H1 (cell line): ENCODE data around the gene TGIF1. TPM values are rescaled to one million over a fixed set of nuclear protein-coding genes. Genes with fewer than 3 reads are reported as not detected.

Experiments
- CTCF ChIA-PET: fragments of 300-600 bp; sonication (Branson Sonifier 250); formaldehyde crosslinking; loops from one replicate; lab custom pipeline; 2021; ENCODE audit not compliant: partially characterized antibody; lab: Charles Lee
- POLR2A ChIA-PET: fragments of 300-600 bp; sonication (Branson Sonifier 250); formaldehyde crosslinking; loops from one replicate; lab custom pipeline; 2021; ENCODE audit warnings: inconsistent platforms; ENCODE audit not compliant: partially characterized antibody; lab: Charles Lee
- DNase-seq, 2 experiments: peaks; one replicate each; pipeline versions ENCODE4 v3.0.0 to v3.0.0-alpha.2; 2010 to 2022; ENCODE audit warnings: low spot score in 2 of 2, low read depth in 1 of 2, mixed read lengths in 1 of 2
- FAIRE-seq: peaks from 2 replicates; lab custom pipeline; 2011; peaks lifted over from hg19 to GRCh38; lab: Jason Lieb, UNC
- H2AFZ ChIP-seq: 2 replicates; pipeline ENCODE4 v1.8.1; 2012; ENCODE audit warnings: low read length, inconsistent platforms
- H2AK5ac ChIP-seq: 2 replicates; pipeline ENCODE4 v1.6.1; 2013; ENCODE audit warnings: low read depth, low read length
- H2BK120ac ChIP-seq: replicated peaks from 2 replicates; pipeline ENCODE3; 2013; ENCODE audit warnings: low read depth, low read length, inconsistent platforms
- H2BK12ac ChIP-seq: 2 replicates; pipeline ENCODE4 v1.6.1; 2013; ENCODE audit warnings: low read depth, low read length
- H2BK15ac ChIP-seq: 2 replicates; pipeline ENCODE4 v1.6.1; 2013; ENCODE audit warnings: low read length
- H2BK20ac ChIP-seq: 2 replicates; pipeline ENCODE4 v1.6.1; 2013; ENCODE audit warnings: low read length
- H2BK5ac ChIP-seq: 2 replicates; pipeline ENCODE4 v1.6.1; 2013; ENCODE audit warnings: low read depth, low read length
- H3K14ac ChIP-seq: 2 replicates; pipeline ENCODE4 v1.6.1; 2013; ENCODE audit warnings: inconsistent platforms; ENCODE audit not compliant: insufficient read length
- H3K18ac ChIP-seq: 2 replicates; pipeline ENCODE4 v1.6.1; 2013; ENCODE audit warnings: low read length; ENCODE audit errors: extremely low read depth
- H3K23ac ChIP-seq: 2 replicates; pipeline ENCODE4 v1.6.1; 2013; ENCODE audit warnings: inconsistent platforms; ENCODE audit not compliant: insufficient read length
- H3K23me2 ChIP-seq: 2 replicates; pipeline ENCODE4 v1.6.1; 2013; ENCODE audit warnings: low read depth, low read length
- H3K27ac ChIP-seq: 2 replicates; pipeline ENCODE4 v1.6.1; 2011; ENCODE audit warnings: low read depth, low read length, inconsistent platforms
- H3K27me3 ChIP-seq, 4 experiments: replicated peaks in 1 of 4; 1 replicate in 1 of 4; 2 replicates in 3 of 4; pipeline versions ENCODE4 v1.6.1 to v1.8.1; 2011 to 2013; ENCODE audit warnings: low read length in 3 of 4, mild to moderate bottlenecking in 3 of 4, inconsistent platforms in 2 of 4, mixed read lengths in 2 of 4, moderate library complexity in 1 of 4; ENCODE audit not compliant: control insufficient read depth in 3 of 4, insufficient read depth in 3 of 4; ENCODE audit errors: extremely low read depth in 1 of 4
- H3K36me3 ChIP-seq, 4 experiments: 2 replicates each; pipeline versions ENCODE4 v1.6.1 to v1.8.1; 2011 to 2013; ENCODE audit warnings: mild to moderate bottlenecking in 4 of 4, low read length in 3 of 4, moderate library complexity in 2 of 4, control low read depth in 1 of 4, inconsistent platforms in 1 of 4; ENCODE audit not compliant: insufficient read depth in 4 of 4, control insufficient read depth in 2 of 4
- H3K4ac ChIP-seq: replicated peaks from 2 replicates; pipeline ENCODE3; 2013; ENCODE audit warnings: low read length, low read depth, mixed read lengths, inconsistent platforms; ENCODE audit not compliant: insufficient read length
- H3K4me1 ChIP-seq, 4 experiments: replicated peaks in 1 of 4; 1 replicate in 1 of 4; 2 replicates in 3 of 4; pipeline versions ENCODE4 v1.6.1 to v1.8.1; 2011 to 2013; ENCODE audit warnings: low read length in 3 of 4, inconsistent platforms in 2 of 4, mixed read lengths in 1 of 4; ENCODE audit not compliant: insufficient read depth in 4 of 4, control insufficient read depth in 3 of 4
- H3K4me2 ChIP-seq, 2 experiments: 2 replicates each; pipeline versions ENCODE4 v1.6.1 to v1.8.1; 2011 to 2013; ENCODE audit warnings: low read depth in 2 of 2, low read length in 2 of 2, control low read depth in 1 of 2, inconsistent platforms in 1 of 2, mild to moderate bottlenecking in 1 of 2; ENCODE audit not compliant: insufficient read depth in 1 of 2
- H3K4me3 ChIP-seq, 4 experiments: fragments of 200-600, 300-600 bp in 1 of 4; sonication (generic), shearing (Covaris generic), sonication (Bioruptor Twin) in 1 of 4; 2 replicates each; pipeline versions ENCODE4 v1.5.1 to v1.8.1; 2011 to 2016; ENCODE audit warnings: low read length in 4 of 4, low read depth in 3 of 4, control low read depth in 2 of 4, inconsistent platforms in 2 of 4, mild to moderate bottlenecking in 2 of 4, mixed read lengths in 1 of 4, moderate library complexity in 1 of 4; ENCODE audit not compliant: insufficient read depth in 2 of 4; ENCODE audit errors: extremely low read depth in 1 of 4
- H3K56ac ChIP-seq: replicated peaks from 2 replicates; pipeline ENCODE3; 2013; ENCODE audit warnings: low read depth, mild to moderate bottlenecking, mixed read lengths, low read length, inconsistent platforms; ENCODE audit not compliant: insufficient read length
- H3K79me1 ChIP-seq: 2 replicates; pipeline ENCODE4 v1.6.1; 2013; ENCODE audit warnings: low read depth, low read length, control low read depth
- H3K79me2 ChIP-seq, 2 experiments: 2 replicates each; pipeline versions ENCODE4 v1.6.1 to v1.8.1; 2012 to 2013; ENCODE audit warnings: low read length in 2 of 2, mild to moderate bottlenecking in 2 of 2, inconsistent platforms in 1 of 2; ENCODE audit not compliant: insufficient read depth in 2 of 2, control insufficient read depth in 1 of 2
- H3K9ac ChIP-seq, 4 experiments: replicated peaks in 1 of 4; 1 replicate in 1 of 4; 2 replicates in 3 of 4; pipeline versions ENCODE4 v1.6.1 to v1.8.1; 2011 to 2013; ENCODE audit warnings: low read depth in 3 of 4, low read length in 3 of 4, control low read depth in 2 of 4, mild to moderate bottlenecking in 2 of 4, moderate library complexity in 2 of 4, inconsistent platforms in 1 of 4; ENCODE audit errors: extremely low read depth in 1 of 4
- H3K9me3 ChIP-seq, 2 experiments: 2 replicates each; pipeline versions ENCODE4 v1.6.1 to v1.8.1; 2012 to 2013; ENCODE audit warnings: mild to moderate bottlenecking in 2 of 2, moderate library complexity in 2 of 2, control low read depth in 1 of 2, inconsistent platforms in 1 of 2, low read depth in 1 of 2, low read length in 1 of 2, mixed read lengths in 1 of 2; ENCODE audit not compliant: insufficient read depth in 2 of 2
- H4K20me1 ChIP-seq, 2 experiments: replicated peaks in 1 of 2; 2 replicates each; pipeline versions ENCODE3 to v1.8.1; 2011 to 2013; ENCODE audit warnings: inconsistent platforms in 2 of 2, low read length in 2 of 2, mild to moderate bottlenecking in 1 of 2; ENCODE audit not compliant: insufficient read depth in 2 of 2, control insufficient read depth in 1 of 2
- H4K5ac ChIP-seq: 2 replicates; pipeline ENCODE4 v1.6.1; 2013; ENCODE audit warnings: low read length, low read depth, mixed read lengths, inconsistent platforms; ENCODE audit not compliant: insufficient read length
- H4K8ac ChIP-seq: 2 replicates; pipeline ENCODE4 v1.8.0; 2013; ENCODE audit warnings: mild to moderate bottlenecking, moderate library complexity, low read length, inconsistent platforms; ENCODE audit not compliant: insufficient read depth; ENCODE audit errors: extremely low read depth
- H4K91ac ChIP-seq: replicated peaks from 2 replicates; pipeline ENCODE3; 2013; ENCODE audit warnings: low read length, mixed read lengths, inconsistent platforms; ENCODE audit not compliant: insufficient read length
- CREB1 ChIP-seq: IDR thresholded peaks from 2 replicates; pipeline ENCODE4 v1.6.1; 2012; ENCODE audit warnings: inconsistent platforms
- JUND ChIP-seq: IDR thresholded peaks from 2 replicates; pipeline ENCODE4 v1.6.1; 2011; ENCODE audit warnings: mild to moderate bottlenecking, improper control_type of control experiment, low read length
- MAFK ChIP-seq: IDR thresholded peaks from 2 replicates; pipeline ENCODE4 v1.6.1; 2012; ENCODE audit warnings: low read depth, mild to moderate bottlenecking, improper control_type of control experiment, low read length
- SP2 ChIP-seq: IDR thresholded peaks from 2 replicates; pipeline ENCODE4 v1.6.1; 2012; ENCODE audit warnings: mild to moderate bottlenecking, low read length, inconsistent platforms
- TAF1 ChIP-seq: IDR thresholded peaks from 2 replicates; pipeline ENCODE4 v1.6.1; 2011; ENCODE audit warnings: mild to moderate bottlenecking, low read depth, low read length
- WGBS, 2 experiments: shearing (Covaris generic) in 1 of 2; methylation state at CpG; one replicate each; pipeline versions ENCODE4 v1.1.6 to v1.1.7; 2013 to 2015; ENCODE audit warnings: low lambda C conversion rate in 2 of 2, mixed read lengths in 2 of 2, inconsistent platforms in 1 of 2, low coverage in 1 of 2, missing lambda C conversion rate in 1 of 2; ENCODE audit not compliant: insufficient replicate concordance in 2 of 2, insufficient coverage in 1 of 2, insufficient read length in 1 of 2; ENCODE audit errors: extremely low coverage in 1 of 2, missing lambda C conversion rate in 1 of 2; 5-methylcytosine and 5-hydroxymethylcytosine counted together
- polyA plus RNA-seq, 7 experiments: library from polyadenylated mRNA; depleted of rRNA in 3 of 7; stranded (reverse) in 5 of 7; unstranded in 2 of 7; fragments of >200 nt in 5 of 7; fragments of 200-250 nt in 2 of 7; gene quantifications; 1 replicate in 5 of 7; 2 replicates in 1 of 7; 4 replicates in 1 of 7; pipeline versions ENCODE4 v1.2.1 to v1.2.3, GENCODE V29; 2011 to 2013; ENCODE audit warnings: missing spikeins in 2 of 7, mixed read lengths in 2 of 7
- total RNA-seq: library from RNA; stranded (reverse); fragmentation: NEBNext Ultra II Directional; extraction: Animal tissue kit (Norgen Biotek cat#: 25700); gene quantifications from 2 replicates; pipeline ENCODE4 v1.2.1, GENCODE V29; 2021
- TF ChIP-seq, protein P1 (sequence below), 3 experiments: IDR thresholded peaks; 1 replicate in 2 of 3; 2 replicates in 1 of 3; pipeline versions ENCODE4 v1.5.1 to v1.6.1; 2011; ENCODE audit warnings: low read length in 3 of 3, mild to moderate bottlenecking in 3 of 3, inconsistent platforms in 2 of 3, low read depth in 1 of 3, moderate library complexity in 1 of 3; ENCODE audit not compliant: insufficient read depth in 1 of 3; ENCODE audit errors: control extremely low read depth in 1 of 3

The TGIF1 gene
- total and polyA plus RNA-seq, 2 of the 8 experiments (the other 6 are each of a cell fraction or from before 2014, with no cell fraction given) = 256 to 262 TPM

DNA sequence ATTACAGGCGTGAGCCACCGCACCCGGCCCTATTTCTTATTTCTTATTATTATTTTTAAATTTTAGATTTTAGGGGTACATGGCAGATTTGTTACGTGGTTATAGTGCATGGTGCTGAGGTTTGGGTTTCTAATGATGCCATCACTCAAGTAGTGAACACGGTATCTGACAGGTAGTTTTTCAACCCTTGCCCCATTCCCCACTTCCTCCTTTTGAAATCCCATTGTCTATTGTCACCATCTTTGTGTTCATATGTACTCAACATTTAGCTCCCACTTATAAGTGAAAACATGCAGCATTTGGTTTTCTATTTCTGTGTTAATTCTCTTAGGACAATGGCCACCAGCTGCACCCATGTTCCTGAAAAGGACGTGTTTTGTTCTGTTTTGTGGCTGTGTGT, 39.5 kb downstream of the TGIF1 start:
- Histone ChIP-seq H3K14ac (no peak overlapping the region), H4K20me1 (no peaks in the 10 kb centered on the region), H2BK15ac (no peak overlapping the region), H2BK5ac (no peak overlapping the region), H4K5ac (no peak overlapping the region), H2AFZ (no peak overlapping the region), H3K27ac (no peak overlapping the region), H3K23ac (no peak overlapping the region), H4K8ac (no peak overlapping the region), H3K4me1 (peaks cover 0 to 6% (median 4%) of the 10 kb centered on the region in 4 experiments; a peak in 4 of 7 replicates), H3K56ac (no peak overlapping the region), H3K4me2 (no peak overlapping the region), H3K23me2 (no peaks in the 10 kb centered on the region), H3K4me3 (no peak overlapping the region), H4K91ac (no peak overlapping the region), H2BK20ac (no peak overlapping the region), H2BK12ac (no peak overlapping the region), H3K18ac (no peak overlapping the region), H3K79me1 (no peaks in the 10 kb centered on the region), H3K9me3 (no peaks in the 10 kb centered on the region), H3K27me3 (no peaks in the 10 kb centered on the region; a peak in 1 of 7 replicates), H3K36me3 (no peaks in the 10 kb centered on the region), H3K9ac (no peak overlapping the region), H2BK120ac (no peak overlapping the region), H3K4ac (no peak overlapping the region), H3K79me2 (no peaks in the 10 kb centered on the region), H2AK5ac (no peak overlapping the region)
- no peak for TF ChIP-seq MAFK
- TF ChIP-seq, protein P1, sequence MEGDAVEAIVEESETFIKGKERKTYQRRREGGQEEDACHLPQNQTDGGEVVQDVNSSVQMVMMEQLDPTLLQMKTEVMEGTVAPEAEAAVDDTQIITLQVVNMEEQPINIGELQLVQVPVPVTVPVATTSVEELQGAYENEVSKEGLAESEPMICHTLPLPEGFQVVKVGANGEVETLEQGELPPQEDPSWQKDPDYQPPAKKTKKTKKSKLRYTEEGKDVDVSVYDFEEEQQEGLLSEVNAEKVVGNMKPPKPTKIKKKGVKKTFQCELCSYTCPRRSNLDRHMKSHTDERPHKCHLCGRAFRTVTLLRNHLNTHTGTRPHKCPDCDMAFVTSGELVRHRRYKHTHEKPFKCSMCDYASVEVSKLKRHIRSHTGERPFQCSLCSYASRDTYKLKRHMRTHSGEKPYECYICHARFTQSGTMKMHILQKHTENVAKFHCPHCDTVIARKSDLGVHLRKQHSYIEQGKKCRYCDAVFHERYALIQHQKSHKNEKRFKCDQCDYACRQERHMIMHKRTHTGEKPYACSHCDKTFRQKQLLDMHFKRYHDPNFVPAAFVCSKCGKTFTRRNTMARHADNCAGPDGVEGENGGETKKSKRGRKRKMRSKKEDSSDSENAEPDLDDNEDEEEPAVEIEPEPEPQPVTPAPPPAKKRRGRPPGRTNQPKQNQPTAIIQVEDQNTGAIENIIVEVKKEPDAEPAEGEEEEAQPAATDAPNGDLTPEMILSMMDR (IDR thresholded peaks at IDR 0.05; ENCODE audit: control extremely low read depth in 1 of 3, insufficient read depth in 1 of 3, low read depth in 1 of 3, low read length in 3 of 3) = no peak
- no peak for TF ChIP-seq TAF1
- no peak for TF ChIP-seq CREB1
- TF ChIP-seq JUND = no peak
- TF ChIP-seq SP2 = no peak
- ChIA-PET CTCF (no interaction called here), POLR2A (no interaction called here)
- DNase-seq (no peak), FAIRE-seq (no peak)
- 94% methylated on average over 6 of the region's 6 CpGs; no CpG with 5 or more reads in 1 of the 2 experiments for WGBS, 2 experiments
